K562 (cell line): ENCODE results near the gene TMEM239. TPM values are rescaled to one million over a fixed set of nuclear protein-coding genes. Genes with fewer than 3 reads are reported as not detected.

Experiments
- ATAC-seq: fragments of 200-7000 bp; cut with Tn5 transposase; 3 replicates; pipeline ENCODE4 v1.9.1; 2020; ENCODE audit warnings: moderate library complexity
- BruUV-seq: library from RNA; stranded (reverse); fragments of 400-500 nt; replicated peaks from 2 replicates; lab custom pipeline; 2021; lab: Mats Ljungman, UMichigan
- CTCF ChIA-PET: fragments of 300-600 bp; formaldehyde crosslinking; extraction: SDS; loops from one replicate; lab custom pipeline; 2021; ENCODE audit warnings: low intra/inter-chr PET ratio; lab: Yijun Ruan, JAX
- POLR2A ChIA-PET: fragments of 300-600, 350-650 bp; sonication (Branson Sonifier 250); formaldehyde crosslinking; extraction: SDS; loops from one replicate; lab custom pipeline; 2021; ENCODE audit warnings: antibody characterized with exemption, inconsistent platforms; lab: Yijun Ruan, JAX
- DNase-seq, 4 experiments: peaks; one replicate each; pipeline versions ENCODE4 v3.0.0 to v3.0.0-alpha.2; 2011 to 2018; ENCODE audit warnings: low spot score in 3 of 4, mixed read lengths in 3 of 4; ENCODE audit errors: extremely low read depth in 1 of 4
- FAIRE-seq: peaks from 2 replicates; lab custom pipeline; 2011; peaks lifted over from hg19 to GRCh38; lab: Jason Lieb, UNC
- H2AFZ ChIP-seq: 2 replicates; pipeline ENCODE4 v1.6.0; 2011; ENCODE audit warnings: low read depth, low read length, control low read depth, inconsistent platforms
- H3K27ac ChIP-seq: fragments of 200-600 bp; 3 replicates; pipeline ENCODE4 v1.8.0; 2011; ENCODE audit warnings: low read depth, mild to moderate bottlenecking, control low read depth, inconsistent platforms, low read length, moderate library complexity, mixed read lengths; ENCODE audit errors: extremely low read depth
- H3K27me3 ChIP-seq, 2 experiments: fragments of 300-600 bp in 1 of 2; 2 replicates in 1 of 2; 3 replicates in 1 of 2; pipeline versions ENCODE4 v1.6.0 to v1.8.0; 2011; ENCODE audit warnings: inconsistent platforms in 2 of 2, low read length in 2 of 2, mild to moderate bottlenecking in 1 of 2, mixed read lengths in 1 of 2, moderate library complexity in 1 of 2; ENCODE audit not compliant: control insufficient read depth in 2 of 2, insufficient read depth in 2 of 2
- H3K36me3 ChIP-seq: fragments of 300-600 bp; 3 replicates; pipeline ENCODE4 v1.8.0; 2011; ENCODE audit warnings: mild to moderate bottlenecking, low read length, inconsistent platforms; ENCODE audit not compliant: control insufficient read depth, insufficient read depth
- H3K4me1 ChIP-seq, 2 experiments: fragments of 200-600 bp in 1 of 2; replicated peaks in 1 of 2; 2 replicates in 1 of 2; 3 replicates in 1 of 2; pipeline versions ENCODE4 v1.5.1 to v1.8.0; 2011; ENCODE audit warnings: inconsistent platforms in 2 of 2, low read length in 2 of 2, mild to moderate bottlenecking in 1 of 2, mixed read lengths in 1 of 2, moderate library complexity in 1 of 2; ENCODE audit not compliant: control insufficient read depth in 2 of 2, insufficient read depth in 2 of 2
- H3K4me2 ChIP-seq: 2 replicates; pipeline ENCODE4 v1.6.1; 2011; ENCODE audit warnings: low read length, control low read depth, inconsistent platforms, mixed read lengths; ENCODE audit not compliant: insufficient read depth
- H3K4me3 ChIP-seq: fragments of 200-600 bp; sonication (generic), shearing (Covaris generic); 2 replicates; pipeline ENCODE4 v1.5.1; 2016; ENCODE audit warnings: control low read depth, inconsistent platforms
- H3K79me2 ChIP-seq: fragments of 200-600 bp; 3 replicates; pipeline ENCODE4 v1.8.0; 2011; ENCODE audit warnings: low read length, inconsistent platforms; ENCODE audit not compliant: control insufficient read depth, insufficient read depth
- H3K9ac ChIP-seq, 2 experiments: 2 replicates each; pipeline versions ENCODE4 v1.6.0 to v1.6.1; 2011; ENCODE audit warnings: low read depth in 2 of 2, low read length in 2 of 2, control low read depth in 1 of 2, inconsistent platforms in 1 of 2, mild to moderate bottlenecking in 1 of 2, mixed read lengths in 1 of 2; ENCODE audit not compliant: insufficient read depth in 1 of 2
- H3K9me1 ChIP-seq: one replicate; pipeline ENCODE4 v1.6.0; 2011; ENCODE audit warnings: inconsistent platforms, mild to moderate bottlenecking, low read length, moderate library complexity; ENCODE audit not compliant: control insufficient read depth, insufficient read depth
- H3K9me3 ChIP-seq: replicated peaks from 2 replicates; pipeline ENCODE4 v1.5.1; 2011; ENCODE audit warnings: low read depth, low read length, inconsistent platforms; ENCODE audit not compliant: control insufficient read depth, insufficient read depth
- H4K20me1 ChIP-seq: replicated peaks from 2 replicates; pipeline ENCODE4 v1.6.1; 2011; ENCODE audit warnings: low read length, inconsistent platforms, mixed read lengths; ENCODE audit not compliant: control insufficient read depth, insufficient read depth
- CBFB ChIP-seq: sonication (generic); formaldehyde crosslinking; IDR thresholded peaks from 2 replicates; pipeline ENCODE4 v1.4.0; 2020; ENCODE audit warnings: mild to moderate bottlenecking, missing genetic modification reagents
- EZH2 ChIP-seq: IDR thresholded peaks from 2 replicates; pipeline ENCODE4 v1.6.1; 2012; ENCODE audit warnings: low read depth, mild to moderate bottlenecking, inconsistent platforms, low read length, borderline replicate concordance
- ILK ChIP-seq: fragments of 450-650 bp; IDR thresholded peaks from 2 replicates; pipeline ENCODE4 v1.6.1; 2016; ENCODE audit warnings: missing genetic modification characterization, low read depth, mild to moderate bottlenecking, missing compliant biosample characterization, moderate library complexity, borderline replicate concordance
- MAFF ChIP-seq: IDR thresholded peaks from 2 replicates; pipeline ENCODE4 v1.6.1; 2012; ENCODE audit warnings: low read length, improper control_type of control experiment
- MBD2 ChIP-seq: sonication (generic); IDR thresholded peaks from 2 replicates; pipeline ENCODE4 v1.6.1; 2016; ENCODE audit warnings: low read depth, borderline replicate concordance
- MYC ChIP-seq, 2 experiments: fragments of 250-450 bp in 1 of 2; sonication (Bioruptor Pico) in 1 of 2; IDR thresholded peaks; 2 replicates each; pipeline versions ENCODE4 v1.5.1 to v1.6.1; 2012 to 2021; ENCODE audit warnings: low read depth in 2 of 2, borderline replicate concordance in 1 of 2, improper control_type of control experiment in 1 of 2, low read length in 1 of 2, mild to moderate bottlenecking in 1 of 2, moderate library complexity in 1 of 2
- NCOA2 ChIP-seq, 2 experiments: fragments of 450-650 bp; IDR thresholded peaks; 2 replicates each; pipeline ENCODE4 v1.6.1; 2018; ENCODE audit warnings: mild to moderate bottlenecking in 2 of 2, moderate library complexity in 1 of 2; ENCODE audit not compliant: partially characterized antibody in 2 of 2
- POLR3G ChIP-seq: IDR thresholded peaks from 2 replicates; pipeline ENCODE4 v1.6.1; 2011; ENCODE audit not compliant: insufficient read length, insufficient replicate concordance; ENCODE audit errors: extremely low read depth
- RBBP5 ChIP-seq: fragments of 200-600 bp; sonication (generic); IDR thresholded peaks from 2 replicates; pipeline ENCODE4 v1.6.1; 2012; ENCODE audit warnings: borderline replicate concordance, mild to moderate bottlenecking, low read length, control low read depth, inconsistent platforms; ENCODE audit not compliant: insufficient read depth, poor library complexity, severe bottlenecking
- SLC30A9 ChIP-seq: fragments of 250-450 bp; sonication (Bioruptor Pico); IDR thresholded peaks from 2 replicates; pipeline ENCODE4 v1.8.0; 2022; ENCODE audit warnings: mild to moderate bottlenecking, moderate library complexity
- XRCC4 ChIP-seq: IDR thresholded peaks from one replicate; pipeline ENCODE4 v1.6.1; 2011; ENCODE audit not compliant: insufficient read depth, insufficient read length; ENCODE audit errors: extremely low read depth
- XRCC5 ChIP-seq: fragments of 200-400 bp; formaldehyde crosslinking; IDR thresholded peaks from 2 replicates; pipeline ENCODE4 v1.6.1; 2017; ENCODE audit warnings: low read depth, mild to moderate bottlenecking, low read length
- WGBS: fragments of 100-300 bp; shearing (Covaris generic); methylation state at CpG from one replicate; pipeline ENCODE4 v1.1.6; 2016; ENCODE audit warnings: low coverage, mixed read lengths; ENCODE audit not compliant: insufficient coverage; ENCODE audit errors: missing lambda C conversion rate; 5-methylcytosine and 5-hydroxymethylcytosine counted together
- in situ Hi-C: fragments of 300-500 bp; cut with MboI; formaldehyde crosslinking; loops from 4 replicates; pipeline ENCODE4 v1.15.0; 2018; ENCODE audit warnings: inconsistent platforms, mixed read lengths
- intact Hi-C: fragments of 100-400 bp; cut with micrococcal nuclease; formaldehyde crosslinking; loops from 2 replicates; pipeline ENCODE4 v1.14.2; 2022
- polyA plus RNA-seq, 8 experiments: library from polyadenylated mRNA; depleted of rRNA in 4 of 8; stranded (reverse) in 5 of 8; unstranded in 3 of 8; fragments of >200 nt; fragmentation: Nextera tagmentation in 2 of 8; fragmentation: Illumina TruSeq in 1 of 8; extraction: Ambion mirVana in 2 of 8; extraction: Trizol in 1 of 8; gene quantifications; 2 replicates each; pipeline versions ENCODE4 v1.2.1 to v1.2.3, GENCODE V29; 2011 to 2014; ENCODE audit warnings: inconsistent platforms in 1 of 8, missing spikeins in 1 of 8
- total RNA-seq, 7 experiments: library from RNA; depleted of rRNA in 6 of 7; stranded (reverse); fragments of >200 nt in 6 of 7; fragmentation: Illumina TruSeq in 2 of 7; extraction: Trizol in 2 of 7; gene quantifications; 2 replicates each; pipeline versions ENCODE4 v1.2.1 to v1.2.3, GENCODE V29; 2011 to 2021; ENCODE audit warnings: low replicate concordance in 1 of 7
- TF ChIP-seq, protein P1 (sequence below), 2 experiments: fragments of 450-650 bp; IDR thresholded peaks; 2 replicates each; pipeline ENCODE4 v1.6.1; 2018; ENCODE audit warnings: mild to moderate bottlenecking in 2 of 2, low read depth in 1 of 2; ENCODE audit not compliant: partially characterized antibody in 2 of 2
- TF ChIP-seq, protein P2 (sequence below): fragments of 250-450 bp; sonication (Bioruptor Pico); IDR thresholded peaks from 2 replicates; pipeline ENCODE4 v1.8.0; 2021; ENCODE audit warnings: mild to moderate bottlenecking, moderate library complexity
- TF ChIP-seq, protein P3 (sequence below): sonication (generic); formaldehyde crosslinking; IDR thresholded peaks from 2 replicates; pipeline ENCODE4 v1.8.1; 2023; ENCODE audit warnings: mild to moderate bottlenecking, missing genetic modification reagents

TMEM239 gene
- total and polyA plus RNA-seq, 9 of the 15 experiments (the other 6 are each of a cell fraction or from before 2014, with no cell fraction given): not detected

DNA sequence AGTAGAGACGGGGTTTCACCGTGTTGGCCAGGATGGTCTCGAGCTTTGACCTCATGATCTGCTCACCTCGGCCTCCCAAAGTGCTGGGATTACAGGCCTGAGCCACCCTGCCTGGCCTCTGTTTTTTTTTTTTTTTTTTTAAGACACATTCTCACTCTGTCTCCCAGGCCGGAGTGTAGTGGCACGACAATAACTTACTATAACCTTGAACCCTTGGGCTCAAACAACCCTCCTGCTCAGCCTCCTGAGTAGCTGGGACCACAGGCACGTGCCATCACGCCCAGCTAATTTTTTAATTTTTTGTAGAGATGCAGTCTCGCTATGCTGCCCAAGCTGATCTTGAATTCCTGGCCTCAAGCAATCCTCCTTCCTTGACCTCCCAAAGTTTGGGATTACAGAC, 42.4 kb upstream of the TMEM239 start:
- CTCF ChIA-PET: no interaction called here
- no TSS peak for BruUV-seq
- no peak overlapping the region for H3K27ac ChIP-seq
- TF ChIP-seq CBFB: no peak
- TF ChIP-seq MYC (IDR thresholded peaks at IDR 0.05; ENCODE audit: low read depth, low read length): no peak
- TF ChIP-seq MYC (CRISPR knock-in tag; IDR thresholded peaks at IDR 0.05; ENCODE audit: borderline replicate concordance, low read depth): no peak
- TF ChIP-seq, protein P1, sequence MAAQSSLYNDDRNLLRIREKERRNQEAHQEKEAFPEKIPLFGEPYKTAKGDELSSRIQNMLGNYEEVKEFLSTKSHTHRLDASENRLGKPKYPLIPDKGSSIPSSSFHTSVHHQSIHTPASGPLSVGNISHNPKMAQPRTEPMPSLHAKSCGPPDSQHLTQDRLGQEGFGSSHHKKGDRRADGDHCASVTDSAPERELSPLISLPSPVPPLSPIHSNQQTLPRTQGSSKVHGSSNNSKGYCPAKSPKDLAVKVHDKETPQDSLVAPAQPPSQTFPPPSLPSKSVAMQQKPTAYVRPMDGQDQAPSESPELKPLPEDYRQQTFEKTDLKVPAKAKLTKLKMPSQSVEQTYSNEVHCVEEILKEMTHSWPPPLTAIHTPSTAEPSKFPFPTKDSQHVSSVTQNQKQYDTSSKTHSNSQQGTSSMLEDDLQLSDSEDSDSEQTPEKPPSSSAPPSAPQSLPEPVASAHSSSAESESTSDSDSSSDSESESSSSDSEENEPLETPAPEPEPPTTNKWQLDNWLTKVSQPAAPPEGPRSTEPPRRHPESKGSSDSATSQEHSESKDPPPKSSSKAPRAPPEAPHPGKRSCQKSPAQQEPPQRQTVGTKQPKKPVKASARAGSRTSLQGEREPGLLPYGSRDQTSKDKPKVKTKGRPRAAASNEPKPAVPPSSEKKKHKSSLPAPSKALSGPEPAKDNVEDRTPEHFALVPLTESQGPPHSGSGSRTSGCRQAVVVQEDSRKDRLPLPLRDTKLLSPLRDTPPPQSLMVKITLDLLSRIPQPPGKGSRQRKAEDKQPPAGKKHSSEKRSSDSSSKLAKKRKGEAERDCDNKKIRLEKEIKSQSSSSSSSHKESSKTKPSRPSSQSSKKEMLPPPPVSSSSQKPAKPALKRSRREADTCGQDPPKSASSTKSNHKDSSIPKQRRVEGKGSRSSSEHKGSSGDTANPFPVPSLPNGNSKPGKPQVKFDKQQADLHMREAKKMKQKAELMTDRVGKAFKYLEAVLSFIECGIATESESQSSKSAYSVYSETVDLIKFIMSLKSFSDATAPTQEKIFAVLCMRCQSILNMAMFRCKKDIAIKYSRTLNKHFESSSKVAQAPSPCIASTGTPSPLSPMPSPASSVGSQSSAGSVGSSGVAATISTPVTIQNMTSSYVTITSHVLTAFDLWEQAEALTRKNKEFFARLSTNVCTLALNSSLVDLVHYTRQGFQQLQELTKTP (IDR thresholded peaks at IDR 0.05; ENCODE audit: low read depth in 1 of 2, partially characterized antibody in 2 of 2): no peak
- no peak for TF ChIP-seq XRCC4
- TF ChIP-seq EZH2: no peak
- TF ChIP-seq POLR3G: no peak
- TF ChIP-seq MAFF: no peak
- TF ChIP-seq XRCC5: no peak
- no peak for TF ChIP-seq RBBP5
- no peak for TF ChIP-seq NCOA2 (IDR thresholded peaks at IDR 0.05; ENCODE audit: partially characterized antibody in 2 of 2)
- TF ChIP-seq, protein P2, sequence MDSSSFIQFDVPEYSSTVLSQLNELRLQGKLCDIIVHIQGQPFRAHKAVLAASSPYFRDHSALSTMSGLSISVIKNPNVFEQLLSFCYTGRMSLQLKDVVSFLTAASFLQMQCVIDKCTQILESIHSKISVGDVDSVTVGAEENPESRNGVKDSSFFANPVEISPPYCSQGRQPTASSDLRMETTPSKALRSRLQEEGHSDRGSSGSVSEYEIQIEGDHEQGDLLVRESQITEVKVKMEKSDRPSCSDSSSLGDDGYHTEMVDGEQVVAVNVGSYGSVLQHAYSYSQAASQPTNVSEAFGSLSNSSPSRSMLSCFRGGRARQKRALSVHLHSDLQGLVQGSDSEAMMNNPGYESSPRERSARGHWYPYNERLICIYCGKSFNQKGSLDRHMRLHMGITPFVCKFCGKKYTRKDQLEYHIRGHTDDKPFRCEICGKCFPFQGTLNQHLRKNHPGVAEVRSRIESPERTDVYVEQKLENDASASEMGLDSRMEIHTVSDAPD: no peak
- TF ChIP-seq, protein P3, sequence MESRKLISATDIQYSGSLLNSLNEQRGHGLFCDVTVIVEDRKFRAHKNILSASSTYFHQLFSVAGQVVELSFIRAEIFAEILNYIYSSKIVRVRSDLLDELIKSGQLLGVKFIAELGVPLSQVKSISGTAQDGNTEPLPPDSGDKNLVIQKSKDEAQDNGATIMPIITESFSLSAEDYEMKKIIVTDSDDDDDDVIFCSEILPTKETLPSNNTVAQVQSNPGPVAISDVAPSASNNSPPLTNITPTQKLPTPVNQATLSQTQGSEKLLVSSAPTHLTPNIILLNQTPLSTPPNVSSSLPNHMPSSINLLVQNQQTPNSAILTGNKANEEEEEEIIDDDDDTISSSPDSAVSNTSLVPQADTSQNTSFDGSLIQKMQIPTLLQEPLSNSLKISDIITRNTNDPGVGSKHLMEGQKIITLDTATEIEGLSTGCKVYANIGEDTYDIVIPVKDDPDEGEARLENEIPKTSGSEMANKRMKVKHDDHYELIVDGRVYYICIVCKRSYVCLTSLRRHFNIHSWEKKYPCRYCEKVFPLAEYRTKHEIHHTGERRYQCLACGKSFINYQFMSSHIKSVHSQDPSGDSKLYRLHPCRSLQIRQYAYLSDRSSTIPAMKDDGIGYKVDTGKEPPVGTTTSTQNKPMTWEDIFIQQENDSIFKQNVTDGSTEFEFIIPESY (CRISPR knock-in tag): no peak
- TF ChIP-seq SLC30A9 (CRISPR knock-in tag): no peak
- no peak for TF ChIP-seq MBD2
- TF ChIP-seq ILK (tag): no peak

More for the DNA sequence above, 42.4 kb upstream of the TMEM239 start:
- intact Hi-C loops: no loop called here
- no peaks in the 10 kb centered on the region for H4K20me1 ChIP-seq
- H3K9me3 ChIP-seq: no peaks in the 10 kb centered on the region
- no peak overlapping the region for H2AFZ ChIP-seq
- H3K36me3 ChIP-seq: no peaks in the 10 kb centered on the region
- in situ Hi-C loops: no loop called here
- 7% methylated on average over 8 of the region's 9 CpGs for WGBS
- no peak for FAIRE-seq
- H3K9ac ChIP-seq: no peak overlapping the region
- H3K4me1 ChIP-seq: no peaks in the 10 kb centered on the region; a peak in 1 of 5 replicates
- H3K27me3 ChIP-seq: peaks cover 9 to 17% of the 10 kb centered on the region in 2 experiments; a peak in 4 of 5 replicates
- no peaks in the 10 kb centered on the region for H3K79me2 ChIP-seq
- H3K9me1 ChIP-seq: no peaks in the 10 kb centered on the region
- ATAC-seq: no peak
- no peak for DNase-seq
- no peak overlapping the region for H3K4me2 ChIP-seq
- H3K4me3 ChIP-seq: no peak overlapping the region
- POLR2A ChIA-PET: interaction anchor here (0.8 kb wide), 1 partner anchor 9 kb away, joined by 3 read pairs; no protein-coding TSS in a partner anchor
